IMR-90 (cell line): ENCODE results near the gene RAPH1. TPM values are rescaled to one million over a fixed set of nuclear protein-coding genes. Genes with fewer than 3 reads are reported as not detected.

Experiments used
- ATAC-seq: fragments of 200-7000 bp; cut with Tn5 transposase; 2 replicates; pipeline ENCODE4 v1.9.1; 2020; ENCODE audit warnings: low read depth, mild to moderate bottlenecking, moderate library complexity
- BruUV-seq: library from RNA; stranded (reverse); fragments of 400-500 nt; replicated peaks from 2 replicates; lab custom pipeline; 2021; lab: Mats Ljungman, UMichigan
- CTCF ChIA-PET: fragments of 300-600 bp; formaldehyde crosslinking; extraction: SDS; loops from one replicate; lab custom pipeline; 2021; ENCODE audit warnings: antibody characterized with exemption; lab: Yijun Ruan, JAX
- POLR2A ChIA-PET: fragments of 300-600 bp; sonication (Branson Sonifier 250); formaldehyde crosslinking; loops from one replicate; lab custom pipeline; 2022; ENCODE audit warnings: antibody characterized with exemption; ENCODE audit not compliant: unreplicated experiment; lab: Charles Lee
- DNase-seq: peaks from one replicate; pipeline ENCODE4 v3.0.0; 2013
- H2AFZ ChIP-seq: replicated peaks from 2 replicates; pipeline ENCODE3; 2013; ENCODE audit warnings: low read length, mild to moderate bottlenecking; ENCODE audit not compliant: poor library complexity
- H2AK5ac ChIP-seq: 2 replicates; pipeline ENCODE4 v1.6.1; 2013; ENCODE audit warnings: low read depth, low read length, inconsistent platforms
- H2AK9ac ChIP-seq: replicated peaks from 2 replicates; pipeline ENCODE3; 2013; ENCODE audit warnings: mild to moderate bottlenecking, low read depth, low read length, moderate library complexity; ENCODE audit not compliant: poor library complexity
- H2BK120ac ChIP-seq: 2 replicates; pipeline ENCODE4 v1.6.1; 2013; ENCODE audit warnings: low read depth, low read length, inconsistent platforms
- H2BK15ac ChIP-seq: 3 replicates; pipeline ENCODE4 v1.6.1; 2013; ENCODE audit warnings: low read depth, low read length, inconsistent platforms
- H2BK20ac ChIP-seq: 2 replicates; pipeline ENCODE4 v1.6.1; 2013; ENCODE audit warnings: low read depth, mild to moderate bottlenecking, inconsistent platforms, low read length, moderate library complexity
- H2BK5ac ChIP-seq: 2 replicates; pipeline ENCODE4 v1.6.1; 2013; ENCODE audit warnings: mild to moderate bottlenecking, low read depth, low read length, inconsistent platforms; ENCODE audit not compliant: poor library complexity, severe bottlenecking
- H3K14ac ChIP-seq: replicated peaks from 2 replicates; pipeline ENCODE4 v1.6.1; 2013; ENCODE audit warnings: low read depth, low read length, inconsistent platforms
- H3K18ac ChIP-seq: 2 replicates; pipeline ENCODE4 v1.6.1; 2013; ENCODE audit warnings: low read depth, low read length, control low read depth
- H3K23ac ChIP-seq: 2 replicates; pipeline ENCODE4 v1.6.1; 2013; ENCODE audit warnings: low read depth, low read length, inconsistent platforms
- H3K27ac ChIP-seq: 2 replicates; pipeline ENCODE4 v1.5.1; 2013; ENCODE audit warnings: mild to moderate bottlenecking, control low read depth, low read length; ENCODE audit not compliant: insufficient read depth
- H3K27me3 ChIP-seq: 2 replicates; pipeline ENCODE4 v1.6.1; 2013; ENCODE audit warnings: low read length; ENCODE audit not compliant: control insufficient read depth, insufficient read depth
- H3K36me3 ChIP-seq: 2 replicates; pipeline ENCODE4 v1.6.1; 2013; ENCODE audit warnings: low read length, mixed read lengths; ENCODE audit not compliant: control insufficient read depth, insufficient read depth
- H3K4ac ChIP-seq: 2 replicates; pipeline ENCODE4 v1.6.1; 2013; ENCODE audit warnings: low read depth, low read length, inconsistent platforms
- H3K4me1 ChIP-seq: 2 replicates; pipeline ENCODE4 v1.6.1; 2013; ENCODE audit warnings: low read length, mixed read lengths; ENCODE audit not compliant: control insufficient read depth, insufficient read depth
- H3K4me2 ChIP-seq: 2 replicates; pipeline ENCODE4 v1.6.1; 2013; ENCODE audit warnings: low read depth, mild to moderate bottlenecking, control low read depth, low read length, moderate library complexity
- H3K4me3 ChIP-seq: 2 replicates; pipeline ENCODE4 v1.5.1; 2013; ENCODE audit warnings: low read depth, mild to moderate bottlenecking, control low read depth, low read length, moderate library complexity; ENCODE audit not compliant: insufficient read depth
- H3K56ac ChIP-seq: 2 replicates; pipeline ENCODE4 v1.6.1; 2013; ENCODE audit warnings: low read length, inconsistent platforms; ENCODE audit not compliant: insufficient read depth; ENCODE audit errors: extremely low read depth
- H3K79me1 ChIP-seq, 2 experiments: 2 replicates each; pipeline ENCODE4 v1.6.1; 2013; ENCODE audit warnings: low read length in 2 of 2, inconsistent platforms in 1 of 2, low read depth in 1 of 2
- H3K9ac ChIP-seq: 2 replicates; pipeline ENCODE4 v1.6.1; 2013; ENCODE audit warnings: low read depth, low read length, control low read depth
- H3K9me1 ChIP-seq: 2 replicates; pipeline ENCODE4 v1.6.1; 2013; ENCODE audit warnings: low read length, inconsistent platforms; ENCODE audit not compliant: insufficient read depth
- H3K9me3 ChIP-seq: 2 replicates; pipeline ENCODE4 v1.6.1; 2013; ENCODE audit warnings: low read length; ENCODE audit not compliant: control insufficient read depth, insufficient read depth
- H4K20me1 ChIP-seq: 2 replicates; pipeline ENCODE4 v1.6.1; 2013; ENCODE audit warnings: low read length, inconsistent platforms; ENCODE audit not compliant: insufficient read depth
- H4K5ac ChIP-seq: 2 replicates; pipeline ENCODE4 v1.6.1; 2013; ENCODE audit warnings: mild to moderate bottlenecking, low read depth, low read length, control low read depth
- H4K8ac ChIP-seq, 2 experiments: 2 replicates each; pipeline ENCODE4 v1.6.1; 2013; ENCODE audit warnings: low read depth in 2 of 2, low read length in 2 of 2, control low read depth in 1 of 2, inconsistent platforms in 1 of 2
- H4K91ac ChIP-seq: 2 replicates; pipeline ENCODE4 v1.6.1; 2013; ENCODE audit warnings: low read depth, low read length, inconsistent platforms; ENCODE audit not compliant: insufficient read depth
- CEBPB ChIP-seq: IDR thresholded peaks from 2 replicates; pipeline ENCODE4 v1.6.1; 2012; ENCODE audit warnings: low read depth, low read length, improper control_type of control experiment
- CHD1 ChIP-seq: IDR thresholded peaks from 2 replicates; pipeline ENCODE4 v1.6.1; 2012; ENCODE audit warnings: low read depth, low read length, improper control_type of control experiment
- NFE2L2 ChIP-seq: fragments of 150-350 bp; IDR thresholded peaks from 2 replicates; pipeline ENCODE4 v1.6.1; 2016; ENCODE audit warnings: low read depth, mild to moderate bottlenecking, low read length
- SMC3 ChIP-seq: fragments of 150-350 bp; IDR thresholded peaks from 2 replicates; pipeline ENCODE4 v1.6.1; 2016; ENCODE audit warnings: low read depth, mild to moderate bottlenecking, antibody characterized with exemption, low read length, moderate library complexity
- WGBS, 2 experiments: methylation state at CpG; one replicate each; pipeline versions ENCODE4 v1.1.5 to v1.1.7; 2013; ENCODE audit warnings: missing lambda C conversion rate in 2 of 2; ENCODE audit not compliant: insufficient read length in 1 of 2; ENCODE audit errors: extremely low coverage in 2 of 2; 5-methylcytosine and 5-hydroxymethylcytosine counted together
- dilution Hi-C: fragments of 300-500 bp; cut with HindIII; formaldehyde crosslinking; loops from one replicate; pipeline ENCODE4 v1.14.3; 2018; ENCODE audit warnings: low sequenced_read_pairs; ENCODE audit not compliant: unreplicated experiment
- in situ Hi-C: fragments of 300-500 bp; cut with MboI; formaldehyde crosslinking; loops from 3 replicates; pipeline ENCODE4 v1.14.3; 2019; ENCODE audit warnings: low sequenced_read_pairs, inconsistent platforms, mixed read lengths
- intact Hi-C: fragments of 100-400 bp; cut with micrococcal nuclease; formaldehyde crosslinking; loops from 2 replicates; pipeline ENCODE4 v1.10.0; 2022
- polyA plus RNA-seq, 3 experiments: library from polyadenylated mRNA; depleted of rRNA; stranded (reverse); fragments of >200 nt; gene quantifications; 2 replicates each; pipeline ENCODE4 v1.2.3, GENCODE V29; 2012; ENCODE audit warnings: low replicate concordance in 1 of 3
- total RNA-seq: library from RNA; depleted of rRNA; stranded (reverse); fragments of >200 nt; gene quantifications from 2 replicates; pipeline ENCODE4 v1.2.3, GENCODE V29; 2012
- TF ChIP-seq, protein P1 (sequence below): fragments of 150-350 bp; IDR thresholded peaks from 2 replicates; pipeline ENCODE4 v1.6.1; 2017; ENCODE audit warnings: mild to moderate bottlenecking, antibody characterized with exemption, low read length, low read depth

The RAPH1 gene
- total and polyA plus RNA-seq, 2 of the 4 experiments (the other 2 are of a cell fraction) = 7.5 to 15.1 TPM

DNA sequence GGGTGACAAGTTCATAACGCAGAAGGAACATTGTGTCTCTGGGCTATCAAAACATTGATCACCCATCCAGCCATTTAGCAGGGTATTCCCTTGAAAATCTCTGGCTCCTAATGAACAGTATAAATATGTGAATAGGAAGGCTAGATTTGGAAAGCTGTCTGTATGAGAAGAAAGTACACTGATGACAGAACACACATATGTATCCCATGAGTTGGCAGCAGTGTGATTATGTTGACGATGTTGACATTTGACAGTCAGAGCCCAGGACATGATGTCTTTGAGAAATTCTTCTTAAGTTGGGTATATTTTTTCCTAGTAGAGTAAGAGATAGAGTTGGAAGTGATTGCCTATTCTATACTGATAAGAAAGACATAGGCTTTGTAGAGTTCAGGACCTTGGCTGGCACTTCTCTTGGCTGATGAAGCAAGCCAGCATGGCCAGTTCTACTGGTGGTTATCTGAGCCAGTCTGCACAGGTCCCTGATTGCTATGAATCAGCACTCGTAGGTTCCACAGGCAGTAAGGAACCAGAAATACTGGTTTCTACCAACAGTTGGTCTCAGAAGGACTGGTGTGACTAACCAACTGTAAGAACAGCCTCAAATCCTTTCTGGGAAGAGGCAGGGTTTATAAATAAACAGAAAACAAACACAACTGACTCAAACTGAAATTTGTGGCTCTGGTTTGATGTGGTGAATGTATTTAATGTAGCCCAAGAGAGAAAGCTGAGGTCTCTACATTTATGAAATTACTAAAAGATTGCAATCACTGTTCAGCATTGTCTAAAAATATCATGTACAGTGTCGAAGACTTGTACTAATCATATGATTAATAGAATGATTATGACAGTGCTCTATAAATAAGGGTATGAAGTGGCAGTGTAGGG lies 43.9 kb upstream of the RAPH1 start:
- DNase-seq (peak; percentile 84), ATAC-seq (peak; percentile 88)
- Histone ChIP-seq H2BK5ac (no peak overlapping the region), H3K9ac (no peak overlapping the region), H3K4ac (no peak overlapping the region), H2BK15ac (no peak overlapping the region), H3K14ac (no peak overlapping the region), H3K4me1 (peaks cover 4% of the 10 kb centered on the region), H3K27me3 (no peaks in the 10 kb centered on the region; the same call in 1 of the 2 replicates), H2AK5ac (no peak overlapping the region), H3K4me3 (no peak overlapping the region), H3K23ac (no peak overlapping the region), H3K36me3 (no peaks in the 10 kb centered on the region), H2AK9ac (no peak overlapping the region), H3K27ac (no peak overlapping the region), H2BK120ac (no peak overlapping the region), H3K9me3 (no peaks in the 10 kb centered on the region), H2AFZ (no peak overlapping the region), H3K18ac (no peak overlapping the region), H3K4me2 (no peak overlapping the region), H3K9me1 (peaks cover 5% of the 10 kb centered on the region; the same call in 1 of the 2 replicates), H3K79me1 (no peaks in the 10 kb centered on the region), H3K56ac (no peak overlapping the region), H4K5ac (no peak overlapping the region), H4K8ac (no peak overlapping the region), H2BK20ac (no peak overlapping the region), H4K91ac (no peak overlapping the region), H4K20me1 (no peaks in the 10 kb centered on the region)
- TF ChIP-seq CEBPB (peak; percentile 56; the same call in 1 of the 2 replicates), SMC3 (peak; percentile 18; the same call in 1 of the 2 replicates), NFE2L2 (peak; percentile 35; the same call in 1 of the 2 replicates), CHD1 (no peak)
- TF ChIP-seq, protein P1, sequence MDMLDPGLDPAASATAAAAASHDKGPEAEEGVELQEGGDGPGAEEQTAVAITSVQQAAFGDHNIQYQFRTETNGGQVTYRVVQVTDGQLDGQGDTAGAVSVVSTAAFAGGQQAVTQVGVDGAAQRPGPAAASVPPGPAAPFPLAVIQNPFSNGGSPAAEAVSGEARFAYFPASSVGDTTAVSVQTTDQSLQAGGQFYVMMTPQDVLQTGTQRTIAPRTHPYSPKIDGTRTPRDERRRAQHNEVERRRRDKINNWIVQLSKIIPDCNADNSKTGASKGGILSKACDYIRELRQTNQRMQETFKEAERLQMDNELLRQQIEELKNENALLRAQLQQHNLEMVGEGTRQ = no peak
- in situ Hi-C loops (no loop called here), dilution Hi-C loops (no loop called here), intact Hi-C loops (no loop called here)
- 33% methylated on average over 1 of the region's 4 CpGs; no CpG with 5 or more reads in 1 of the 2 experiments for WGBS, 2 experiments
- ChIA-PET POLR2A (interaction anchor here (0.7 kb wide), 1 partner anchor 13 kb away, joined by 3 read pairs; no protein-coding TSS in a partner anchor), CTCF (no interaction called here)
- no TSS peak for BruUV-seq
